Erythroblast (primary cell): ENCODE results near the gene VARS2.

Experiments
- GATA1 ChIP-seq: IDR thresholded peaks from 2 replicates; pipeline ENCODE4 v1.6.1; 2011; ENCODE audit warnings: low read depth, mild to moderate bottlenecking, control low read depth, low read length, moderate library complexity
- POLR2A ChIP-seq: IDR thresholded peaks from 2 replicates; pipeline ENCODE4 v1.6.1; 2011; ENCODE audit warnings: mild to moderate bottlenecking, low read length

GRCh38 chr6:30871592-30872183 is 42.4 kb upstream of the VARS2 start:
- TF ChIP-seq POLR2A (no peak), GATA1 (no peak)
